ENCODE results near the gene EFNA2.

The EFNA2 gene

GRCh38 chr19:1284979-1285736 is 515 bp upstream of the EFNA2 start:
- DNase-seq: no peak

GRCh38 chr19:1286487-1287353 is 1.0 kb downstream of the EFNA2 start:
- DNase-seq: no peak

- DNase-seq: no peak
These were observed 1.9 kb downstream of the EFNA2 start for GRCh38 chr19:1287354-1288225.

DNA sequence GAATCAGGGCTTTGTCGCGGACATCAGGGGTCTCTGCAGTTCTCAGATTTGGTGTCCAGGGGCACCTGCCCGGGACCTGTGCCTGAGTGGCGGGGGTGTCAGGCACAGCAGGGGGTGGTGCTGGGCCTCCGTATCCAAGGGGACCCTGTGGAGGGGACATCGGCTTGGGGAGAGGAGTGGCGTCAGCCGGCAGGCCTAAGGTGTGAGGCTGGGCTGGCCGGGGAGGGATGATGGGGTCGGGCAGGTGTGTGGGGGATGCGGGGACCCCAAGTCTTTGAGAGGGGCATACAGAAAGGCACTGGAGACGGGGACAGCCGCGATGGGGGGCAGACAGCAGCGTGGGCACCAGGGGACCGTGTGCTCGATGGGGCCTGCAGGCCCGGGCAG is 2.5 kb downstream of the EFNA2 start:
- no peak for DNase-seq

DNA sequence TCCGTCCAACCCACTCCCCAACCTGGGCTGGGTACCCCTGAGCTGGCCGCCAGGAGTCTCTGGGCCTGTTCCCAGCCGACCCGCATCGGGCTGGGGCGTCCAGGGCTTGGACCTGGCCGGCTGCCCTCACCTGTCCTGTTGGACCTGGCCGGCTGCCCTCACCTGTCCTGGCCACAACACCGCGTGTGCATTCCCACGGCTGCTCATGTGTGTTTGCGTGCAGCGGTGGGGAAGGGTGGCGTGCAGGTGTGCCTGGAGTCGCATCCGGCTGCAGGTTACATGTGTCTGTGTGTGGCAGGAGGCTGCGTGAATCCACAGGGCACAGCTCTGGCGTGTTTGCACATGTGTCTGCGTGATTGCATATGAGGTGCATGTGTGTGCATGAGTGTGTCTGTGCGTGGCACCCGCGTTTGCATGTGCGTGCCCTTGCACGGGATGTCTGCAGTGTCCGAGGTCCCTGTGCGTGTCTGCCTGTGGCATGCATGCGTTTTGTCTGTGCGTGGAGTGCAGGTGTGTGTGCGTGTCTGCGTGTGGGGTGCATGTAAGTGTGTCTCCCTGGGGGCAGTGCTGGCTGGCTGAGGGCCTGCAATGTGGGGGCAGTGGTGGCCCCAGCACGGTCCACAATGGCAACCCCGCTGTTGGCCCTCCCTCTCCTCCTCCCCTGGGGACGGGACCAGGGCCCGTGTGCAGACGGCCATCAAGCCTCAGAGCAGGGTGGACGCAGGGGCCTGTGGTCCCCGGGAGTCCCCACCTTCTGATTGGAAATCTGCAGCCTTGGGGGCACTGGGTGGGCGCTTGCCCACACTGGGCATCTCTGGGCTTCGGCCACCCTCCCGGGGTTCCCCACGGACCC is 3.4 kb downstream of the EFNA2 start:
- no peak for DNase-seq

DNA sequence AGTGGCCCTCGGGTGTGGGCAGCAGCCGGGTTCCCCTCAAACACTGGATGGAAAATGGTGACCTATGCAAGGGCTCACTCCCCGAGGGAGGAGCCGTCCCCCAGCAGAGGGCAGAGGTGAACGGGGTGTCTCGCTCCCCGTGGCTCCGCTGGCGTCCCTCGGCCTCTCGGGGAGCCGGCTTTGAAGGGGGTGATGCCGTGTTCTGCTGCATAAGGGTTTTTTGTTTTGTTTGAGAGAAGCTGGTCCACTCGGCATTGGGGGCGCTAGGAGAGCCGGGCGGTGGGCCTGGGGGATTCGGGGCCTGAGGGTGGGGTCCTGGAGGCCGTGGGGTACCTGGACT is 4.0 kb downstream of the EFNA2 start:
- DNase-seq: no peak

DNA sequence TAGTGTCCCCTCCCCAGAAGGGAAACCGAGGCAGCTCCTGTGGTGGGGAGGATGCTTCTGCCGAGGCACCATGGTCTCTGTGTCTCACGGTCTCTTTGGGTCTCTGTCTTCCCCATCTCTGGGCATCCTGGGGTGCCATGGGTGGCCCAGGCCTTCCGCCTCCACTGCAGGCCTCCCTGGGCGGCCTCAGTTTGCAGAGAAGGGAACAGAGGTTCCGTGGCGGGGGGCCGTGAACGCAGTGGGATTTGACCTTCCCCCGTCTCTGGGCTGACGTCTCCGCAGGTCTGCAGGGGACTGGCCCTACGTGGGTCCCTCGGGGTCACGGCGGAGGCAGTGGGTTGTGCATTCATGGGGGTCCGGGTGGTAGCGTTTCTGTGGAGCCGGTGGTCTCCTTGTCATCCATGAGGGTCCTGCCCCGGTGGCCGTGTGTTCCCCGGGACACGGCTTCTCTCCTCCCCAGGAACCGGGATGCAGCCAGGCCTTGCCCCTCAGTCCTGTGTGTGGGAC is 4.6 kb downstream of the EFNA2 start:
- DNase-seq: no peak

GRCh38 chr19:1290703-1291651 is 5.3 kb downstream of the EFNA2 start:
- DNase-seq: peak in 1 of 3 donors; percentile 30

DNA sequence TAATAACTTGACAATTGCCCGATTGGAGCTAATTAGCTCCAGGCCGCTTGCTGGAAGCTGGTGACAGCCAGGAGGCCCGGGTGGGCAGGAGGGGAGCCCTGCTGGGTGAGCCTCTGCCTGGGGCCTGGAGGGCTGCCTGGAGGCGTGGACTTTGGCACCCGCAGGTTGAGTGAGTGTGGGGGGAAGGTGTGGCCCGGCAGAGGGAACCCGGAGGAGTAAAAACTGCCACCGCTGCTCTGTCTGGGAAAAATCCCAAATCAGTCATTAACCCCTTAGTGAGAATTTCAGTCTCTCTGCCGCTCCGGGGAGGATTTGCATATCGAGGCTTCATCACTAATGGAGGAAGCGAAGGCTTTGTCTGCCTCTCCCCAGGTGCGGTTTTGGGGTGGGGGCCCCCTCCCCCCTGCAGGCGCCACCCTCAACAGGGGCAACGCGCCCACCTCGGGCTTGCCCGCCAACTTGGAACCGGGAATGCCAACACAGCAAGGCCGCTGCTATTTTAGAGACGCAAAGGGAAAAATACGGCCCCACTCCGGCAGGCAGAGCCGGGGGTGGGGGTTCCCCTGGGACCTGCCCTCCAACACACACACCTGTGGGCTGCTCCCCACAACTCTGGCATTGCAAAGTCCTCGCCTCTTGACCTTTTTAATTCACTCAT is 6.2 kb downstream of the EFNA2 start:
- no peak for DNase-seq

- no peak for DNase-seq
These were observed 6.9 kb downstream of the EFNA2 start for GRCh38 chr19:1292419-1293151.

- no peak for DNase-seq
These were observed 8.3 kb downstream of the EFNA2 start for GRCh38 chr19:1293782-1294604.

GRCh38 chr19:1294688-1295087 is 9.0 kb downstream of the EFNA2 start:
- no peak for DNase-seq

DNA sequence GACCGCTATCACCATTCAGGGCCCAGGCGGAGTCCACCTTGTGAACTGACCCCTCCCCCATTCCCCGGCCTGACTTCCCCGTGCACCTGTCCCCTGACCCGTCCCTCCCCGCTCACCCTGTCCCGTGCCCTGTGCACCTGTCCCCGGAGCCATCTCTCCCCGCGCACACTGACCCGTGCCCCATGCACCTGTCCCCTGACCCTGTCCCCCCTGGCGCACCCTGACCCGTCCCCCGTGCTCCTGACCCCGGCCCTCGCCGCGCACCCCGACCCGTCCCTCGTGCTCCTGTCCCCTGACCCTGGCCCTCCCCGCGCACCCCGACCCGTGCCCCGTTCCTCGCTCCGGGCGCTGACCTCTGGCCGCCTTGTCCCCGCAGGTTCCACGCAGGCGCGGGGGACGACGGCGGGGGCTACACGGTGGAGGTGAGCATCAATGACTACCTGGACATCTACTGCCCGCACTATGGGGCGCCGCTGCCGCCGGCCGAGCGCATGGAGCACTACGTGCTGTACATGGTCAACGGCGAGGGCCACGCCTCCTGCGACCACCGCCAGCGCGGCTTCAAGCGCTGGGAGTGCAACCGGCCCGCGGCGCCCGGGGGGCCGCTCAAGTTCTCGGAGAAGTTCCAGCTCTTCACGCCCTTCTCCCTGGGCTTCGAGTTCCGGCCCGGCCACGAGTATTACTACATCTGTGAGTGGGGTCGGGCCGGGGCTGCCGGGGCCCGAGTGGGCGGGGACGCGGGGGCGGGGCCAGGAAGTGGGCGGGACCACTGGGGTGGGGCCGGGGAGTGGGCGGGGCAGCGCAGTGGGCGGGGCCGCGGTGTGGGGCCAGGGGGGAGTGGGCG is 9.7 kb downstream of the EFNA2 start:
- DNase-seq: peak; percentile 44 to 70 (median 49)

GRCh38 chr19:1296078-1296477 is 10.4 kb downstream of the EFNA2 start:
- DNase-seq: no peak

- no peak for DNase-seq
These were observed 11.1 kb downstream of the EFNA2 start for GRCh38 chr19:1296575-1297271.

- DNase-seq: no peak
These were observed 12.6 kb downstream of the EFNA2 start for GRCh38 chr19:1298235-1298634.

DNA sequence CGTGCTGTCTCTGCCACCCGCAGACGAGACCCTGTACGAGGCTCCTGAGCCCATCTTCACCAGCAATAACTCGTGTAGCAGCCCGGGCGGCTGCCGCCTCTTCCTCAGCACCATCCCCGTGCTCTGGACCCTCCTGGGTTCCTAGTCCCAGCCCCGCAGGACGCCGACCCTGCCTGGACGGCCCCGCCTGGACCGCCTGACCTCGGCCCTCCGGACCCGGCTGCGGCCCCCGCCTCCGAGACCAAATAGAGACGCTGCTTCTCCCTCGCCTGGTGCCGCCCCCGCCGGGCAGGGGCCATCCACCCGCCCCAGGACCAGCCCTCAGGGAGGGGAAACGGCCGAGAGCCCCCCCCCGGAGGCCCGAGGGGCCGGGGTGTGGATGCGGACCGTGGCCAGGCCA is 14.1 kb downstream of the EFNA2 start:
- no peak for DNase-seq

Data from suppressor macrophage treated with lipopolysaccharide for 1 hour (primary cell).